SK-N-SH (cell line): ENCODE measurements around the gene SH3PXD2A. TPM values are rescaled to one million over a fixed set of nuclear protein-coding genes. Genes with fewer than 3 reads are reported as not detected.

Experiments used
- CTCF ChIA-PET: fragments of 300-600, 350-600 bp; formaldehyde crosslinking; extraction: SDS; loops from one replicate; lab custom pipeline; 2021; lab: Yijun Ruan, JAX
- POLR2A ChIA-PET: fragments of 350-600 bp; sonication (Branson Sonifier 250); formaldehyde crosslinking; extraction: SDS; loops from one replicate; lab custom pipeline; 2020; ENCODE audit warnings: antibody characterized with exemption, inconsistent platforms; lab: Yijun Ruan, JAX
- DNase-seq: peaks from one replicate; pipeline ENCODE4 v3.0.0; 2012
- H2AFZ ChIP-seq: fragments of 200-600 bp; sonication (generic); 2 replicates; pipeline ENCODE4 v1.8.1; 2016; ENCODE audit warnings: antibody characterized with exemption, mild to moderate bottlenecking, low read depth
- H3F3A ChIP-seq: fragments of 200-600 bp; sonication (generic); replicated peaks from 2 replicates; pipeline ENCODE3; 2016; ENCODE audit warnings: antibody characterized with exemption, mild to moderate bottlenecking; ENCODE audit not compliant: insufficient read depth
- H3K27ac ChIP-seq, 2 experiments: fragments of 200-500 bp in 1 of 2; fragments of 200-600 bp in 1 of 2; sonication (Bioruptor generic) in 1 of 2; sonication (generic), shearing (Covaris generic) in 1 of 2; 2 replicates each; pipeline versions ENCODE4 v1.5.1 to v1.6.1; 2014 to 2016; ENCODE audit warnings: low read depth in 2 of 2, inconsistent platforms in 1 of 2, low read length in 1 of 2, mild to moderate bottlenecking in 1 of 2, mixed read lengths in 1 of 2
- H3K27me3 ChIP-seq: fragments of 200-600 bp; sonication (generic), shearing (Covaris generic); 2 replicates; pipeline ENCODE4 v1.6.1; 2016; ENCODE audit warnings: mixed run types; ENCODE audit not compliant: insufficient read depth
- H3K36me3 ChIP-seq, 2 experiments: fragments of 200-500 bp in 1 of 2; fragments of 200-600 bp in 1 of 2; sonication (Bioruptor generic) in 1 of 2; sonication (generic) in 1 of 2; replicated peaks in 1 of 2; 2 replicates each; pipeline versions ENCODE3 to v1.5.1; 2014 to 2016; ENCODE audit warnings: low read length in 1 of 2, mild to moderate bottlenecking in 1 of 2; ENCODE audit not compliant: insufficient read depth in 2 of 2, control insufficient read depth in 1 of 2
- H3K4me1 ChIP-seq, 2 experiments: fragments of 200-500 bp in 1 of 2; fragments of 200-600 bp in 1 of 2; sonication (Bioruptor generic) in 1 of 2; sonication (generic), shearing (Covaris generic) in 1 of 2; 2 replicates each; pipeline versions ENCODE4 v1.5.1 to v1.6.1; 2014 to 2016; ENCODE audit warnings: low read depth in 1 of 2, low read length in 1 of 2, mixed run types in 1 of 2; ENCODE audit not compliant: insufficient read depth in 2 of 2, control insufficient read depth in 1 of 2
- H3K4me2 ChIP-seq: fragments of 200-600 bp; sonication (generic), shearing (Covaris generic); 2 replicates; pipeline ENCODE4 v1.6.1; 2017; ENCODE audit warnings: mixed run types
- H3K4me3 ChIP-seq, 2 experiments: fragments of 200-500 bp in 1 of 2; fragments of 200-600 bp in 1 of 2; sonication (Bioruptor generic) in 1 of 2; sonication (generic), shearing (Covaris generic) in 1 of 2; 2 replicates each; pipeline versions ENCODE4 v1.5.1 to v1.8.1; 2014 to 2016; ENCODE audit warnings: low read depth in 2 of 2, inconsistent platforms in 1 of 2, low read length in 1 of 2, mild to moderate bottlenecking in 1 of 2, mixed read lengths in 1 of 2, moderate library complexity in 1 of 2
- H3K79me2 ChIP-seq: fragments of 200-600 bp; sonication (generic); 2 replicates; pipeline ENCODE4 v1.8.1; 2017; ENCODE audit warnings: mild to moderate bottlenecking; ENCODE audit not compliant: insufficient read depth
- H3K9ac ChIP-seq: fragments of 200-600 bp; sonication (generic); 2 replicates; pipeline ENCODE4 v1.6.1; 2017; ENCODE audit warnings: mixed run types
- H3K9me2 ChIP-seq: fragments of 200-600 bp; sonication (generic); 2 replicates; pipeline ENCODE4 v1.6.1; 2017; ENCODE audit warnings: mixed run types
- H3K9me3 ChIP-seq: fragments of 200-600 bp; sonication (generic); 2 replicates; pipeline ENCODE4 v1.6.1; 2017; ENCODE audit warnings: mixed run types, mild to moderate bottlenecking, moderate library complexity
- H4K20me1 ChIP-seq: fragments of 200-600 bp; sonication (generic); 2 replicates; pipeline ENCODE4 v1.6.1; 2017; ENCODE audit warnings: mild to moderate bottlenecking, mixed run types; ENCODE audit not compliant: insufficient read depth
- ELF1 ChIP-seq: IDR thresholded peaks from 2 replicates; pipeline ENCODE4 v1.4.0; 2012
- EP300 ChIP-seq, 2 experiments: IDR thresholded peaks; 2 replicates each; pipeline versions ENCODE4 v1.4.0 to v1.6.1; 2012; ENCODE audit warnings: borderline replicate concordance in 1 of 2, low read depth in 1 of 2, low read length in 1 of 2
- EZH2phosphoT487 ChIP-seq: fragments of 200-600 bp; sonication (generic); IDR thresholded peaks from 2 replicates; pipeline ENCODE4 v1.6.1; 2017; ENCODE audit warnings: low read depth, mixed run types, mild to moderate bottlenecking, antibody characterized with exemption, moderate library complexity, borderline replicate concordance
- FOSL2 ChIP-seq: IDR thresholded peaks from 2 replicates; pipeline ENCODE4 v1.4.0; 2012; ENCODE audit warnings: low read depth, mild to moderate bottlenecking, moderate library complexity, borderline replicate concordance
- MEF2A ChIP-seq: IDR thresholded peaks from 2 replicates; pipeline ENCODE4 v1.4.0; 2012; ENCODE audit warnings: low read depth, borderline replicate concordance
- NFIC ChIP-seq: IDR thresholded peaks from 2 replicates; pipeline ENCODE4 v1.4.0; 2012; ENCODE audit warnings: borderline replicate concordance
- NRF1 ChIP-seq: IDR thresholded peaks from 2 replicates; pipeline ENCODE4 v1.6.1; 2012; ENCODE audit warnings: low read depth, mild to moderate bottlenecking, low read length
- RAD21 ChIP-seq: IDR thresholded peaks from 2 replicates; pipeline ENCODE4 v1.6.1; 2012; ENCODE audit warnings: mild to moderate bottlenecking, low read length
- RCOR1 ChIP-seq: fragments of 150-350 bp; IDR thresholded peaks from 2 replicates; pipeline ENCODE4 v1.6.1; 2017; ENCODE audit warnings: antibody characterized with exemption, low read length
- SMC3 ChIP-seq: IDR thresholded peaks from 2 replicates; pipeline ENCODE4 v1.6.1; 2012; ENCODE audit warnings: low read depth, low read length, improper control_type of control experiment
- WGBS: methylation state at CpG from one replicate; pipeline ENCODE4 v1.1.6; 2017; ENCODE audit warnings: low lambda C conversion rate; 5-methylcytosine and 5-hydroxymethylcytosine counted together
- polyA plus RNA-seq, 3 experiments: library from polyadenylated mRNA; depleted of rRNA; stranded (reverse); fragments of >200 nt; gene quantifications; 2 replicates each; pipeline ENCODE4 v1.2.3, GENCODE V29; 2012
- TF ChIP-seq, protein P1 (sequence below): fragments of 150-350 bp; IDR thresholded peaks from 2 replicates; pipeline ENCODE4 v1.6.1; 2016; ENCODE audit warnings: mild to moderate bottlenecking, low read depth, low read length
- TF ChIP-seq, protein P2 (sequence below): IDR thresholded peaks from 2 replicates; pipeline ENCODE4; 2012
- TF ChIP-seq, protein P3 (sequence below): IDR thresholded peaks from 2 replicates; pipeline ENCODE4 v1.4.0; 2012; ENCODE audit warnings: low read depth, borderline replicate concordance
- TF ChIP-seq, protein P4 (sequence below): IDR thresholded peaks from 2 replicates; pipeline ENCODE4 v1.4.0; 2012; ENCODE audit warnings: low read depth
- TF ChIP-seq, protein P5 (sequence below): IDR thresholded peaks from 2 replicates; pipeline ENCODE4 v1.6.1; 2012; ENCODE audit warnings: mild to moderate bottlenecking, low read depth, low read length, moderate library complexity

The SH3PXD2A gene
- polyA plus RNA-seq, 1 of the 3 experiments (the other 2 are of a cell fraction) = 2.5 TPM

DNA sequence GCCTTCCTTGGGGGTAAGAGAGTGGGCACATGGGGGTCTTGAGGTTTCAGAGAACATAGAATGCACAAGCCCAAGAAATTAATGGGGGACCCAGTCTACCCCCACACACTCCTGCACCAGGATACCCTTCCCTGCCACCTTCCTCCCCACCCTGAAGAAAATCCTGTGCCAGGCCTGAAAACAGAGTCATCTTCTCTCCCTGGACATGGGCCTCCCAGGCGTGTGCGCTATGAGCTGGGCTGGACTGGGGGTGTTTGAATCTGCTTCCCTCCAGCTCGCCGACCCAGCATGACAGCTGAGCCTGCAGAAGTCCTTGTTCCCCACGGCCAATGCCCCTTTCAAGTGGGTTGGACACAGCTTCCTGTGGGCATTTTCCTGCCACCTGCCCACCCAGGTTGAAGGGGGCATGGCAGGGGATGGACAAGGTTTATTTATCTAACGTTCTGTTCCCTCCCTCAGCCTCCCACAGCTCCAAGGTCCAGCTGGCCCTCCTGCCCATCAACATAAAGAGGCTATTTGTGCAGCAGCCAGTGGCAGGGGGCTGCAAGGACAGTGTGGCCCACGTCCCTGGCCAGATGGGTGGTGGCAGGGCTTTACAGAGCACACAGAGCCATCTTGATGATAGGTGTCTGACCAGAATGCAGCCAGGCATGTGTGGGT, 141.0 kb downstream of the SH3PXD2A start:
- Histone ChIP-seq H3K27ac (peak overlapping the region in 1 of 2 experiments; percentile 26; a peak in 1 of 4 replicates), H3K9me2 (no peaks in the 10 kb centered on the region), H3K9me3 (no peaks in the 10 kb centered on the region), H3K4me2 (no peak overlapping the region), H4K20me1 (no peaks in the 10 kb centered on the region), H3K27me3 (no peaks in the 10 kb centered on the region), H3K4me3 (no peak overlapping the region), H3K9ac (no peak overlapping the region), H2AFZ (no peak overlapping the region), H3K79me2 (no peaks in the 10 kb centered on the region), H3K4me1 (peaks cover 25 to 49% of the 10 kb centered on the region in 2 experiments; a peak in 2 of 4 replicates), H3F3A (no peaks in the 10 kb centered on the region), H3K36me3 (no peaks in the 10 kb centered on the region)
- POLR2A ChIA-PET = no interaction called here
- WGBS = 94% methylated on average over 6 of the region's 7 CpGs
- TF ChIP-seq, protein P1, sequence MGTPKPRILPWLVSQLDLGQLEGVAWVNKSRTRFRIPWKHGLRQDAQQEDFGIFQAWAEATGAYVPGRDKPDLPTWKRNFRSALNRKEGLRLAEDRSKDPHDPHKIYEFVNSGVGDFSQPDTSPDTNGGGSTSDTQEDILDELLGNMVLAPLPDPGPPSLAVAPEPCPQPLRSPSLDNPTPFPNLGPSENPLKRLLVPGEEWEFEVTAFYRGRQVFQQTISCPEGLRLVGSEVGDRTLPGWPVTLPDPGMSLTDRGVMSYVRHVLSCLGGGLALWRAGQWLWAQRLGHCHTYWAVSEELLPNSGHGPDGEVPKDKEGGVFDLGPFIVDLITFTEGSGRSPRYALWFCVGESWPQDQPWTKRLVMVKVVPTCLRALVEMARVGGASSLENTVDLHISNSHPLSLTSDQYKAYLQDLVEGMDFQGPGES = no peak
- no peak for TF ChIP-seq RAD21
- no peak for TF ChIP-seq RCOR1
- TF ChIP-seq, protein P2, sequence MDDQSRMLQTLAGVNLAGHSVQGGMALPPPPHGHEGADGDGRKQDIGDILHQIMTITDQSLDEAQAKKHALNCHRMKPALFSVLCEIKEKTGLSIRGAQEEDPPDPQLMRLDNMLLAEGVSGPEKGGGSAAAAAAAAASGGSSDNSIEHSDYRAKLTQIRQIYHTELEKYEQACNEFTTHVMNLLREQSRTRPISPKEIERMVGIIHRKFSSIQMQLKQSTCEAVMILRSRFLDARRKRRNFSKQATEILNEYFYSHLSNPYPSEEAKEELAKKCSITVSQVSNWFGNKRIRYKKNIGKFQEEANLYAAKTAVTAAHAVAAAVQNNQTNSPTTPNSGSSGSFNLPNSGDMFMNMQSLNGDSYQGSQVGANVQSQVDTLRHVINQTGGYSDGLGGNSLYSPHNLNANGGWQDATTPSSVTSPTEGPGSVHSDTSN = no peak
- CTCF ChIA-PET = interaction anchor here (0.8 to 9.6 kb wide), 22 partner anchors 10 to 303 kb away, joined by 3 to 169 read pairs (median 12); partner anchors contain the start of gene SH3PXD2A
- no peak for DNase-seq

DNA sequence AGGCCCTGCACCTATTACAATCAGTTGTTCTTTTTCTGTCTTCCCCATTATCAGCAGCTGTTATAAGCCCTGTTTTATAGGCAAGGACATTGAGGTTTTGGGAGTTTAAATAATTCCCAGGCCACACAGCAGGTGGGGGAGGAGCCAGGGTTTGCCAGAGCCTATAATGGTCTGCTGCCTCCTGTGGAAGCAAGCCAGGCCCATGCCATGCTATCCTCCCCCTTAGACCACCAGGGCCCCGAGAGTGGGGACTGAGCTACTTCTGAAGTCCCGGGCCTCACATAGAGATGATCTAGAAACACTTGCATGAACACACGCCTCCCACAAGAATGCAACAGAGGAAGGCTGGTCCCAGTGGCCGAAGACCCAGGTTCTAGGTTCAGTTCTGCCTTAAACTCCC, 141.7 kb downstream of the SH3PXD2A start:
- Histone ChIP-seq H3K27me3 (no peaks in the 10 kb centered on the region), H2AFZ (no peak overlapping the region), H3K9ac (no peak overlapping the region), H4K20me1 (no peaks in the 10 kb centered on the region), H3K79me2 (no peaks in the 10 kb centered on the region), H3K9me3 (no peaks in the 10 kb centered on the region), H3K4me3 (no peak overlapping the region), H3F3A (no peaks in the 10 kb centered on the region), H3K9me2 (no peaks in the 10 kb centered on the region), H3K36me3 (no peaks in the 10 kb centered on the region), H3K4me2 (no peak overlapping the region), H3K4me1 (peaks cover 30 to 52% of the 10 kb centered on the region in 2 experiments; a peak in 2 of 4 replicates), H3K27ac (peak overlapping the region in 1 of 2 experiments; percentile 43; a peak in 1 of 4 replicates)
- no peak for DNase-seq
- 92% methylated on average over 4 of the region's 4 CpGs for WGBS
- ChIA-PET CTCF (interaction anchor here (0.8 to 9.6 kb wide), 33 partner anchors 9 to 408 kb away, joined by 3 to 169 read pairs (median 7); partner anchors contain the start of genes SFR1 and SH3PXD2A), POLR2A (interaction anchor here (0.5 kb wide), 1 partner anchor 633 kb away, joined by 4 read pairs; no protein-coding TSS in a partner anchor)
- TF ChIP-seq MEF2A = no peak
- no peak for TF ChIP-seq EP300 (IDR thresholded peaks at IDR 0.05; ENCODE audit: borderline replicate concordance in 1 of 2, low read depth in 1 of 2, low read length in 1 of 2)
- TF ChIP-seq ELF1 = no peak
- no peak for TF ChIP-seq NRF1
- no peak for TF ChIP-seq NFIC
- no peak for TF ChIP-seq EZH2phosphoT487
- TF ChIP-seq, protein P3, sequence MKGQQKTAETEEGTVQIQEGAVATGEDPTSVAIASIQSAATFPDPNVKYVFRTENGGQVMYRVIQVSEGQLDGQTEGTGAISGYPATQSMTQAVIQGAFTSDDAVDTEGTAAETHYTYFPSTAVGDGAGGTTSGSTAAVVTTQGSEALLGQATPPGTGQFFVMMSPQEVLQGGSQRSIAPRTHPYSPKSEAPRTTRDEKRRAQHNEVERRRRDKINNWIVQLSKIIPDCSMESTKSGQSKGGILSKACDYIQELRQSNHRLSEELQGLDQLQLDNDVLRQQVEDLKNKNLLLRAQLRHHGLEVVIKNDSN = no peak
- TF ChIP-seq, protein P4, sequence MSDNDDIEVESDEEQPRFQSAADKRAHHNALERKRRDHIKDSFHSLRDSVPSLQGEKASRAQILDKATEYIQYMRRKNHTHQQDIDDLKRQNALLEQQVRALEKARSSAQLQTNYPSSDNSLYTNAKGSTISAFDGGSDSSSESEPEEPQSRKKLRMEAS = no peak
- TF ChIP-seq FOSL2 = no peak
- TF ChIP-seq, protein P2 = no peak
- TF ChIP-seq, protein P5, sequence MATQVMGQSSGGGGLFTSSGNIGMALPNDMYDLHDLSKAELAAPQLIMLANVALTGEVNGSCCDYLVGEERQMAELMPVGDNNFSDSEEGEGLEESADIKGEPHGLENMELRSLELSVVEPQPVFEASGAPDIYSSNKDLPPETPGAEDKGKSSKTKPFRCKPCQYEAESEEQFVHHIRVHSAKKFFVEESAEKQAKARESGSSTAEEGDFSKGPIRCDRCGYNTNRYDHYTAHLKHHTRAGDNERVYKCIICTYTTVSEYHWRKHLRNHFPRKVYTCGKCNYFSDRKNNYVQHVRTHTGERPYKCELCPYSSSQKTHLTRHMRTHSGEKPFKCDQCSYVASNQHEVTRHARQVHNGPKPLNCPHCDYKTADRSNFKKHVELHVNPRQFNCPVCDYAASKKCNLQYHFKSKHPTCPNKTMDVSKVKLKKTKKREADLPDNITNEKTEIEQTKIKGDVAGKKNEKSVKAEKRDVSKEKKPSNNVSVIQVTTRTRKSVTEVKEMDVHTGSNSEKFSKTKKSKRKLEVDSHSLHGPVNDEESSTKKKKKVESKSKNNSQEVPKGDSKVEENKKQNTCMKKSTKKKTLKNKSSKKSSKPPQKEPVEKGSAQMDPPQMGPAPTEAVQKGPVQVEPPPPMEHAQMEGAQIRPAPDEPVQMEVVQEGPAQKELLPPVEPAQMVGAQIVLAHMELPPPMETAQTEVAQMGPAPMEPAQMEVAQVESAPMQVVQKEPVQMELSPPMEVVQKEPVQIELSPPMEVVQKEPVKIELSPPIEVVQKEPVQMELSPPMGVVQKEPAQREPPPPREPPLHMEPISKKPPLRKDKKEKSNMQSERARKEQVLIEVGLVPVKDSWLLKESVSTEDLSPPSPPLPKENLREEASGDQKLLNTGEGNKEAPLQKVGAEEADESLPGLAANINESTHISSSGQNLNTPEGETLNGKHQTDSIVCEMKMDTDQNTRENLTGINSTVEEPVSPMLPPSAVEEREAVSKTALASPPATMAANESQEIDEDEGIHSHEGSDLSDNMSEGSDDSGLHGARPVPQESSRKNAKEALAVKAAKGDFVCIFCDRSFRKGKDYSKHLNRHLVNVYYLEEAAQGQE = no peak
- TF ChIP-seq SMC3 = no peak
